K562 (cell line): ENCODE measurements around the gene SPTSSA. TPM values are rescaled to one million over a fixed set of nuclear protein-coding genes. Genes with fewer than 3 reads are reported as not detected.
A peak's percentile ranks its signal among the peaks of the same experiment; 100 is the strongest.

Experiments
- BRF1 ChIP-seq: IDR thresholded peaks from 3 replicates; pipeline ENCODE4 v1.6.1; 2011; ENCODE audit warnings: borderline replicate concordance, mild to moderate bottlenecking; ENCODE audit not compliant: insufficient read length; ENCODE audit errors: extremely low read depth
- CBX5 ChIP-seq: IDR thresholded peaks from 2 replicates; pipeline ENCODE4 v1.6.1; 2014; ENCODE audit warnings: low read depth, borderline replicate concordance
- FIP1L1 ChIP-seq: fragments of 200-400 bp; formaldehyde crosslinking; IDR thresholded peaks from 2 replicates; pipeline ENCODE4 v1.6.1; 2018; ENCODE audit warnings: mild to moderate bottlenecking, low read depth, low read length; ENCODE audit not compliant: poor library complexity, severe bottlenecking
- HMG20A ChIP-seq: fragments of 450-650 bp; formaldehyde crosslinking; conservative IDR thresholded peaks from 2 replicates; pipeline ENCODE4 v1.4.0; 2020; ENCODE audit warnings: mild to moderate bottlenecking, mixed read lengths
- HNRNPH1 ChIP-seq: fragments of 200-400 bp; formaldehyde crosslinking; optimal IDR thresholded peaks from 2 replicates; pipeline ENCODE3; 2017; ENCODE audit warnings: low read depth, mild to moderate bottlenecking, low read length, moderate library complexity
- L3MBTL2 ChIP-seq: fragments of 450-650 bp; IDR thresholded peaks from 2 replicates; pipeline ENCODE4 v1.6.1; 2016; ENCODE audit warnings: mild to moderate bottlenecking, moderate library complexity
- MBD2 ChIP-seq: sonication (generic); IDR thresholded peaks from 2 replicates; pipeline ENCODE4 v1.6.1; 2016; ENCODE audit warnings: low read depth, borderline replicate concordance
- MECOM ChIP-seq: fragments of 250-450 bp; sonication (Bioruptor Pico); IDR thresholded peaks from 2 replicates; pipeline ENCODE4 v1.8.0; 2022; ENCODE audit warnings: inconsistent platforms
- NFYB ChIP-seq: IDR thresholded peaks from 2 replicates; pipeline ENCODE4 v1.6.1; 2011; ENCODE audit warnings: mild to moderate bottlenecking, moderate library complexity; ENCODE audit not compliant: insufficient read length; ENCODE audit errors: extremely low read depth
- SAFB2 ChIP-seq: fragments of 200-400 bp; formaldehyde crosslinking; IDR thresholded peaks from 2 replicates; pipeline ENCODE4 v1.6.1; 2018; ENCODE audit warnings: borderline replicate concordance, low read length, low read depth, moderate library complexity; ENCODE audit not compliant: severe bottlenecking
- SMAD3 ChIP-seq: fragments of 450-650 bp; formaldehyde crosslinking; conservative IDR thresholded peaks from 2 replicates; pipeline ENCODE4 v1.4.0; 2020; ENCODE audit warnings: mild to moderate bottlenecking
- SNAPC5 ChIP-seq: fragments of 250-450 bp; sonication (Bioruptor Pico); IDR thresholded peaks from 2 replicates; pipeline ENCODE4 v1.8.0; 2021; ENCODE audit warnings: moderate library complexity, mild to moderate bottlenecking, inconsistent platforms
- ZBTB9 ChIP-seq: fragments of 450-650 bp; formaldehyde crosslinking; IDR thresholded peaks from 2 replicates; pipeline ENCODE4 v1.4.0; 2020; ENCODE audit warnings: mild to moderate bottlenecking, moderate library complexity
- ZC3H4 ChIP-seq: sonication (generic); formaldehyde crosslinking; IDR thresholded peaks from 2 replicates; pipeline ENCODE4 v1.9.0; 2021; ENCODE audit warnings: missing genetic modification reagents, borderline replicate concordance
- ZFP30 ChIP-seq: fragments of 250-450 bp; sonication (Bioruptor Pico); IDR thresholded peaks from 2 replicates; pipeline ENCODE4 v1.8.0; 2022; ENCODE audit warnings: moderate library complexity, mild to moderate bottlenecking, inconsistent platforms, borderline replicate concordance
- ZNF121 ChIP-seq: sonication (generic); formaldehyde crosslinking; conservative IDR thresholded peaks from 2 replicates; pipeline ENCODE4 v1.8.0; 2022; ENCODE audit warnings: missing genetic modification reagents
- ZNF3 ChIP-seq: fragments of 250-450 bp; sonication (Bioruptor Pico); IDR thresholded peaks from 2 replicates; pipeline ENCODE4 v1.5.0; 2021; ENCODE audit warnings: mild to moderate bottlenecking, moderate library complexity
- ZNF436 ChIP-seq: fragments of 250-450, 450-650 bp; sonication (Bioruptor Pico); formaldehyde crosslinking; IDR thresholded peaks from 2 replicates; pipeline ENCODE4 v1.7.0; 2020; ENCODE audit warnings: mild to moderate bottlenecking
- ZNF695 ChIP-seq: fragments of 450-650 bp; formaldehyde crosslinking; IDR thresholded peaks from 2 replicates; pipeline ENCODE4 v1.4.0; 2020; ENCODE audit warnings: mild to moderate bottlenecking, moderate library complexity
- ZNF75A ChIP-seq: fragments of 450-650 bp; formaldehyde crosslinking; IDR thresholded peaks from 2 replicates; pipeline ENCODE4 v1.4.0; 2020; ENCODE audit warnings: mild to moderate bottlenecking
- polyA plus RNA-seq, 8 experiments: library from polyadenylated mRNA; depleted of rRNA in 4 of 8; stranded (reverse) in 5 of 8; unstranded in 3 of 8; fragments of >200 nt; fragmentation: Nextera tagmentation in 2 of 8; fragmentation: Illumina TruSeq in 1 of 8; extraction: Ambion mirVana in 2 of 8; extraction: Trizol in 1 of 8; gene quantifications; 2 replicates each; pipeline versions ENCODE4 v1.2.1 to v1.2.3, GENCODE V29; 2011 to 2014; ENCODE audit warnings: inconsistent platforms in 1 of 8, missing spikeins in 1 of 8
- total RNA-seq, 7 experiments: library from RNA; depleted of rRNA in 6 of 7; stranded (reverse); fragments of >200 nt in 6 of 7; fragmentation: Illumina TruSeq in 2 of 7; extraction: Trizol in 2 of 7; gene quantifications; 2 replicates each; pipeline versions ENCODE4 v1.2.1 to v1.2.3, GENCODE V29; 2011 to 2021; ENCODE audit warnings: low replicate concordance in 1 of 7
- TF ChIP-seq, protein P1 (sequence below): fragments of 450-650 bp; formaldehyde crosslinking; conservative IDR thresholded peaks from 2 replicates; pipeline ENCODE4 v1.4.0; 2022; ENCODE audit warnings: mild to moderate bottlenecking, missing genetic modification characterization
- TF ChIP-seq, protein P2 (sequence below): sonication (generic); formaldehyde crosslinking; IDR thresholded peaks from 2 replicates; pipeline ENCODE4 v1.8.0; 2023; ENCODE audit warnings: mild to moderate bottlenecking, missing genetic modification reagents

SPTSSA gene
- total and polyA plus RNA-seq, 9 of the 15 experiments (the other 6 are each of a cell fraction or from before 2014, with no cell fraction given) = 6.8 to 35.7 (median 22.0) TPM

DNA sequence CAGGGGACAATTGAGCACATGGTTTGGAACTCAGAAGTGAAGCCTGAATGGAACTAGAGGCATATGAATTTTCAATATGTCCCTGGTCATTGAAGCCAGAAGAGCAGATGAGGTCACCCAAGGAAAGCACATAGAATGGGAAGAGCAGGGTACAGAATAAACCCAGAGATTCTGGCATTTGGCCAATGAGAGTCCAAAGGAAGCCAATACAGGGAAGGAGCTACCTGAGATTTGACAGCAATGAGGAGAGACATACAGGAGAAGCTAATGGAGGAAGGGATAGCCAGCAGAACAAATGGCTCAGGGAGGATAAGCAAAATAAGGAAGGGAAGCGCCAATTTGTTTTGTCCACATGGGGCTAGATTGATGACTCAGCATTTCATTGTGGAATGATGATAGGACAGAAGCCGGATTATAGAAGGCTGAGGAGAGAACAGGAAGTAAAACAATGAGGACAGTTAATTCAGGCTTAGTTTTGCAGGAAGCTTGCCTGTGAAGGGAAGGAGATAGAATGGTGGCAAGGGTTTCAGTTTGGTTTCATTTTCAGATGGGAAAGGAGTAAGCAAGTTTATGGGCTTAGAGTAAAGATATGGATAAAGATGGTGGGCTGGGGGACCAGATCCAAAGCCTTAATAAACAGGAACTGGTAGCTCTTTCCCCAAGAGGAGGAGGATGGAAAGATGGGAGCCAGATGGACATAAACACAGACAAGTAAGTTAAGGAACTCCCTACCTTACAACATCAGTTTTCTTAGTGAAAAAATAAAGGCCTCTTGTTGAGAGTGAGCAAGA is 3.2 kb upstream of the SPTSSA start (continued):
- TF ChIP-seq L3MBTL2 (peak; percentile 73), BRF1 (no peak), HMG20A (no peak), MBD2 (no peak), ZNF436 (CRISPR knock-in tag) (no peak), ZBTB9 (CRISPR knock-in tag) (0 out of 2 replicates have a peak, but pooled peaks have one; percentile 43), ZNF695 (CRISPR knock-in tag) (no peak), SAFB2 (no peak), ZC3H4 (CRISPR knock-in tag) (no peak), CBX5 (0 out of 2 replicates have a peak, but pooled peaks have one; percentile 19), NFYB (no peak), HNRNPH1 (no peak), MECOM (CRISPR knock-in tag) (no peak), ZNF3 (CRISPR knock-in tag) (no peak), ZNF75A (CRISPR knock-in tag) (no peak), SNAPC5 (CRISPR knock-in tag) (no peak), ZNF121 (CRISPR knock-in tag) (no peak), SMAD3 (CRISPR knock-in tag) (no peak), FIP1L1 (no peak), ZFP30 (CRISPR knock-in tag) (no peak)
- TF ChIP-seq, protein P1, sequence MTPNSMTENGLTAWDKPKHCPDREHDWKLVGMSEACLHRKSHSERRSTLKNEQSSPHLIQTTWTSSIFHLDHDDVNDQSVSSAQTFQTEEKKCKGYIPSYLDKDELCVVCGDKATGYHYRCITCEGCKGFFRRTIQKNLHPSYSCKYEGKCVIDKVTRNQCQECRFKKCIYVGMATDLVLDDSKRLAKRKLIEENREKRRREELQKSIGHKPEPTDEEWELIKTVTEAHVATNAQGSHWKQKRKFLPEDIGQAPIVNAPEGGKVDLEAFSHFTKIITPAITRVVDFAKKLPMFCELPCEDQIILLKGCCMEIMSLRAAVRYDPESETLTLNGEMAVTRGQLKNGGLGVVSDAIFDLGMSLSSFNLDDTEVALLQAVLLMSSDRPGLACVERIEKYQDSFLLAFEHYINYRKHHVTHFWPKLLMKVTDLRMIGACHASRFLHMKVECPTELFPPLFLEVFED (CRISPR knock-in tag) = 0 out of 2 replicates have a peak, but pooled peaks have one; percentile 11
- TF ChIP-seq, protein P2, sequence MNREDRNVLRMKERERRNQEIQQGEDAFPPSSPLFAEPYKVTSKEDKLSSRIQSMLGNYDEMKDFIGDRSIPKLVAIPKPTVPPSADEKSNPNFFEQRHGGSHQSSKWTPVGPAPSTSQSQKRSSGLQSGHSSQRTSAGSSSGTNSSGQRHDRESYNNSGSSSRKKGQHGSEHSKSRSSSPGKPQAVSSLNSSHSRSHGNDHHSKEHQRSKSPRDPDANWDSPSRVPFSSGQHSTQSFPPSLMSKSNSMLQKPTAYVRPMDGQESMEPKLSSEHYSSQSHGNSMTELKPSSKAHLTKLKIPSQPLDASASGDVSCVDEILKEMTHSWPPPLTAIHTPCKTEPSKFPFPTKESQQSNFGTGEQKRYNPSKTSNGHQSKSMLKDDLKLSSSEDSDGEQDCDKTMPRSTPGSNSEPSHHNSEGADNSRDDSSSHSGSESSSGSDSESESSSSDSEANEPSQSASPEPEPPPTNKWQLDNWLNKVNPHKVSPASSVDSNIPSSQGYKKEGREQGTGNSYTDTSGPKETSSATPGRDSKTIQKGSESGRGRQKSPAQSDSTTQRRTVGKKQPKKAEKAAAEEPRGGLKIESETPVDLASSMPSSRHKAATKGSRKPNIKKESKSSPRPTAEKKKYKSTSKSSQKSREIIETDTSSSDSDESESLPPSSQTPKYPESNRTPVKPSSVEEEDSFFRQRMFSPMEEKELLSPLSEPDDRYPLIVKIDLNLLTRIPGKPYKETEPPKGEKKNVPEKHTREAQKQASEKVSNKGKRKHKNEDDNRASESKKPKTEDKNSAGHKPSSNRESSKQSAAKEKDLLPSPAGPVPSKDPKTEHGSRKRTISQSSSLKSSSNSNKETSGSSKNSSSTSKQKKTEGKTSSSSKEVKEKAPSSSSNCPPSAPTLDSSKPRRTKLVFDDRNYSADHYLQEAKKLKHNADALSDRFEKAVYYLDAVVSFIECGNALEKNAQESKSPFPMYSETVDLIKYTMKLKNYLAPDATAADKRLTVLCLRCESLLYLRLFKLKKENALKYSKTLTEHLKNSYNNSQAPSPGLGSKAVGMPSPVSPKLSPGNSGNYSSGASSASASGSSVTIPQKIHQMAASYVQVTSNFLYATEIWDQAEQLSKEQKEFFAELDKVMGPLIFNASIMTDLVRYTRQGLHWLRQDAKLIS = no peak
